ENCODE results near the gene GPRC5B.

Gene GPRC5B

DNA sequence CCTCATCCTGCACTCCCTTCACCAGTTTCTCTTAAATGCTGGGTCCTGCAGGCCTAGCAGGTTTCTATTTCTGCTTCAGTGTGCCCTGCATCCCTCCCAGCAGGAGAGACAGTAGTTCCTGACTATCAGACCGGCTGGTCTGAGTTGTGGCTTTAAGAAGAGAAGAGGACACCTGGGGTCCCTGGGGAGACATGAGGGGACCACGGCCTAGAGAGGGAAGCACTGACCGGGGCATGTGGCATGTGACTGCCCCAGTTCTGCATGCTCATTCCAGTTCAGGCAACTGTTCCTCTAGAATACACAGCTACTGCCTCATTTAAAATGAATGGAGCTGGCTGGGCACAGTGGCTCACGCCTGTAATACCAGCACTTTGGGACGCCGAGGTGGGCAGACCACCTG, 61.3 kb downstream of the GPRC5B start:
- no peak overlapping the region for H3K4me3 ChIP-seq (ENCODE audit: low read depth, low read length)
- no peak for DNase-seq (ENCODE audit: low read depth)
- TF ChIP-seq, protein P1, sequence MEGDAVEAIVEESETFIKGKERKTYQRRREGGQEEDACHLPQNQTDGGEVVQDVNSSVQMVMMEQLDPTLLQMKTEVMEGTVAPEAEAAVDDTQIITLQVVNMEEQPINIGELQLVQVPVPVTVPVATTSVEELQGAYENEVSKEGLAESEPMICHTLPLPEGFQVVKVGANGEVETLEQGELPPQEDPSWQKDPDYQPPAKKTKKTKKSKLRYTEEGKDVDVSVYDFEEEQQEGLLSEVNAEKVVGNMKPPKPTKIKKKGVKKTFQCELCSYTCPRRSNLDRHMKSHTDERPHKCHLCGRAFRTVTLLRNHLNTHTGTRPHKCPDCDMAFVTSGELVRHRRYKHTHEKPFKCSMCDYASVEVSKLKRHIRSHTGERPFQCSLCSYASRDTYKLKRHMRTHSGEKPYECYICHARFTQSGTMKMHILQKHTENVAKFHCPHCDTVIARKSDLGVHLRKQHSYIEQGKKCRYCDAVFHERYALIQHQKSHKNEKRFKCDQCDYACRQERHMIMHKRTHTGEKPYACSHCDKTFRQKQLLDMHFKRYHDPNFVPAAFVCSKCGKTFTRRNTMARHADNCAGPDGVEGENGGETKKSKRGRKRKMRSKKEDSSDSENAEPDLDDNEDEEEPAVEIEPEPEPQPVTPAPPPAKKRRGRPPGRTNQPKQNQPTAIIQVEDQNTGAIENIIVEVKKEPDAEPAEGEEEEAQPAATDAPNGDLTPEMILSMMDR (conservative IDR thresholded peaks at IDR 0.05; ENCODE audit: low read depth, low read length), result no peak

DNA sequence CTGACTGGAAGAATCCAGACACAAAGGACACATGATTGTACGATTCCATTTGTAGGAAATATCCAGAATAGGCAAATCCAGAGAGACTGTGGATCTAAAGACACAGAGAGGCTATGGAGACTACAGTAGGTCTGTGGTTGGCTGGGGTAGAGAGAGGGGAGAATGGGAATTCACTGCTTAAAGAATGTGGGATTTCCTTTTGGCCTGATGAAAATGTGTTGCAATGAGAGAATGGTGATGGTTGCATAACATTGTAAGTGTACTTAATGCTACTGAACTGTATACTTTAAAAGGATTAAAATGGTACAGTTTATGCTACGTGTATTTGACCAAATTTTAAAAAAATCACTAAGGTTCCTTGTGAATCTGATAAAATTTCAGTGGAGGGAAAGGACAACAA, 62.1 kb downstream of the GPRC5B start:
- DNase-seq (ENCODE audit: low read depth), result peak; percentile 77
- TF ChIP-seq, protein P1 (conservative IDR thresholded peaks at IDR 0.05; ENCODE audit: low read depth, low read length), result no peak
- no peak overlapping the region for H3K4me3 ChIP-seq (ENCODE audit: low read depth, low read length)

DNA sequence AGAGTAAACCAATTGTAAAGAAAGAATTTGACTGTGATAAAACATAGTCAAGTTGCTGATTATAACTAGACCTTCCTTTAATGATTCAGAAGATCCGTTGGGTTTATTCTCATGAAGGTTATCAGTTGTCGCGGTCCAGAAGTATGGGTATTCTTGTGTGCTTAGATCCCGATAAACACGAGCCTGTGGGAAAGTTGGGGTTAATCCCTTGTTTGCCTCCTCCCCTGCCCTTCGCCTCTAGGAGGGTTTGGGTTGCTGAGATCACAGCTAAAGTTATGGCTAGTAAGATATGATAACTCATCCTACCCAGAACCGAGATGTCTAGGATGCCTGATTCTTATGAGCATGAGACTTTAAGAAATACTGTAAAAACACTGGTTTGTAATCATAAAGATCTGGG, 66.8 kb downstream of the GPRC5B start:
- TF ChIP-seq, protein P1 (conservative IDR thresholded peaks at IDR 0.05; ENCODE audit: low read depth, low read length), result no peak
- DNase-seq (ENCODE audit: low read depth), result no peak
- no peak overlapping the region for H3K4me3 ChIP-seq (ENCODE audit: low read depth, low read length)

DNA sequence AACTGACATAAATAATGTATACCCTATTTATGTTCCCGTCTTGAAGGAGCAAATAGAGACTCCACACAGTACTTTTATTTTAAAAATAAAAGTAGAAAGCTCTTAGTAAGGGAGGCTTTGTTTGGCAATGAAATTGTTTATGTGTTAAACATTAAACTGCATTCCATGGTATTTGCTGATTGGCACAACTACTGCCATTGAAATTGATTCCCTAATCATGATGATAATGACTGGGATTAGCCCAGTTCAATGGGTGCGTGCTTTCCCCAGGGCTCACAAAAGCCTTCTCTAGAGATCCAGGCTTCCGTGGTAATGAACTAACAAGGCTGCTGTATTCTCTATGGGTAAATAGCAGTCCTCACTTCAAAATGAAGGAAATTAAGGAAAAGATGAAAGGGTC, 67.5 kb downstream of the GPRC5B start:
- DNase-seq (ENCODE audit: low read depth), result no peak
- no peak overlapping the region for H3K4me3 ChIP-seq (ENCODE audit: low read depth, low read length)
- TF ChIP-seq, protein P1 (conservative IDR thresholded peaks at IDR 0.05; ENCODE audit: low read depth, low read length), result no peak

DNA sequence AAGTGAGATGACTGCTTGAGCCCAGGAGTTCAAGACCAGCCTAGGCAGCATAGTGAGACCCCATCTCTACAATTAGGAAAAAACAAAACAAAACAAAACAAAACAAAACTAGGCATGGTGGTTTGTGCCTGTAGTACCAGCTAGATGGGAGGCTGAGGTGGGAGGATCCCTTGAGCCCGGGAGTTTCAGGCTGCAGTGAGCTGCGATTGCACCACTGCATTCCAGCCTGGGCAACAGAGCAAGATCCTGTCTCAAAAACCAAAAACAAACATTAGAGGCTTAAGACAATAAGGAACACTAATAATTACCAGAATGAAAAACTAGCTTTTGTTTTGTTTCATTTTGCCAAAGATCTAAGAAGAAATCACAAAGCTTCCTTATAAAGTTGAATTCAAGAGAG, 69.2 kb downstream of the GPRC5B start:
- no peak for DNase-seq (ENCODE audit: low read depth)

DNA sequence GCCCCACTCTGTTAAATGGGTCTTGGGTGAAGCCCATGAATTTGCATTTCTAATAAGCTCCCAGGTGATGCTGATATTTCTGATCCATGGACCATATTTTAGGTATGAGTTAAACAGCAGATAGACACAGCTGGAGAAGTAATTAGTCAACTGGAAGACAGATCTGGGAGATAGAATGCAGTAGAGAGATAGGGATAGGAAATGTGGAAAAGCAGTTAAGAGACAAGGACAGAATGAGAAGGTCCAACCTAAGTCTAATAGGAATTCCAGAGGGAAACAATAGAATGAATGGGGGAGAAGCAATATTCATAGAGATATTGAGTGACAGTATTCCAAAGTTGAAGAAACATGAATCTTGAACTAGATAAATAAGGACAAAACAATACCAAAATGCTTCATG, 71.7 kb downstream of the GPRC5B start:
- TF ChIP-seq, protein P1 (conservative IDR thresholded peaks at IDR 0.05; ENCODE audit: low read depth, low read length), result no peak
- H3K4me3 ChIP-seq (ENCODE audit: low read depth, low read length), result no peak overlapping the region
- DNase-seq (ENCODE audit: low read depth), result no peak

More for the DNA sequence above, 69.2 kb downstream of the GPRC5B start:
- TF ChIP-seq, protein P1 (conservative IDR thresholded peaks at IDR 0.05; ENCODE audit: low read depth, low read length), result no peak
- H3K4me3 ChIP-seq (ENCODE audit: low read depth, low read length), result no peak overlapping the region

DNA sequence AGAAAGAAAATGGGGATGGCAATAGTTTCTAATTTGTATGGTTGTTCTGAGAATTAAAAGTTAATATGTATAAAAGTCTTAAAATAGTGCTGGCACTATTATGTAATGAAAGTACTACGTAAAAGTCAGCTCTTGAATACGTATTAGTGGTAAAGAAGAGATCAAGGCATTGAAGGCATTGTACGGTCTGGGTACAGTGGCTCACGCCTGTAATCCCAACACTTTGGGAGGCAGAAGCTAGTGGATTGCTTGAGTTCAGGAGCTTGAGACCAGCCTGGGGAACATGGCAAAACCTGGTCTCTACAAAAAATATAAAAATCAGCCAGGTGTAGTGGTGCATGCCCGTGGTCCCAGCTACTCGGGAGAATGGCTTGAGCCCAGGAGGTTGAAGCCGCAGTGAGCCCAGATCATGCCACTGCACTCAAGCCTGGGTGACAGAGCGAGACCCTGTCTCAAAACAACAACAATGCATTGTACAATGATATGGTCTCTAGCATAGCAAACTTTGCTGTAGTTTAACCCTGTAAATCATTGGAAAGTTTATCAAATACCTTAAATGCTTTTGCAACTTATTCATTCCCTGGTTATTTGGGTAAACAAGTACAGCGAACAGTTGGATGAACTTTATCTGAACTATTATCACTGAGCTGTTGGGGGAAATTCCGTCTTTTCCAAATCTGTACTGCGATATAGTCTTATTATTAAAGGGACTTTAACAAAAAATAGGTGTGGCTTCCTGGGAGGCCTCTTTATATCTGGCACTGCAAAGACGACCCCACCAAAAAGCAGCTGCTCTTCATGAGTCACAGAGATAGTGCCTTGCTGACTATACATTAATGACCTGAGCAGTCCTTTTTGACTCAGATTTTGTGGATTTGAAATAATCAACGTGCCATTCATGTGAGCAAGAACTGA, 73.6 kb downstream of the GPRC5B start:
- H3K4me3 ChIP-seq (ENCODE audit: low read depth, low read length), result no peak overlapping the region
- TF ChIP-seq, protein P1 (conservative IDR thresholded peaks at IDR 0.05; ENCODE audit: low read depth, low read length), result no peak
- peak; percentile 88 for DNase-seq (ENCODE audit: low read depth)

Measured in choroid plexus epithelial cell (primary cell).